HG03521 (cell line): ENCODE measurements around the gene ADCY7.
"Not testable (repeated sequence)": the region's sequence is repeated elsewhere in the genome, so short reads cannot be mapped to it uniquely, and the experiment has no call there.

Experiments
- ATAC-seq: cut with Tn5 transposase; IDR thresholded peaks from one replicate; pipeline ENCODE4 v1.9.1; 2021; ENCODE audit warnings: mild to moderate bottlenecking, moderate library complexity; ENCODE audit not compliant: unreplicated experiment

Gene ADCY7

GRCh38 chr16:50266337-50267091 lies at the start of gene ADCY7:
Gene ADCY7 (plus strand): TSS chr16:50266551. CDS start chr16:50288180, 21,629 bp downstream.
- peak; percentile 82 for ATAC-seq

GRCh38 chr16:50219402-50219975 lies 46.9 kb upstream of the ADCY7 start:
- ATAC-seq, result no peak

DNA sequence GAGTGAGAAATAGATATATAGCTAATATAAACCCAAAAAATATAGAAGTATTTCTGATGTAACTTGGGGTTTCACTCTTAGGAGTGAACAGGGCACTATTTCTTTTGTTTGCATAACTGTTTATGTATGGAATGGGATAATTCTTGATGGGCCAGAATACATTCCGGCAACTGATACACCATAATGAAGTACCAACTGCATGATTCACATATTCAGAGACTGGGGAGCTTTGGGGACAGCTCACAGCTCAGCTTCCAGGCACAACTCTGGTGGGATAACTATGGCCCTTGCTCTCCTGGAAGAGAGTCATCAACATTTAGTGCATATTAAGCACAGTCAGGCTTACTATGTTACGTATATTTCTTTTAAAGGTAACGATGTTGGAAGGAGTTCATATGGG lies 42.1 kb upstream of the ADCY7 start:
- no peak for ATAC-seq

GRCh38 chr16:50227120-50227519 lies 39.2 kb upstream of the ADCY7 start:
- no peak for ATAC-seq

DNA sequence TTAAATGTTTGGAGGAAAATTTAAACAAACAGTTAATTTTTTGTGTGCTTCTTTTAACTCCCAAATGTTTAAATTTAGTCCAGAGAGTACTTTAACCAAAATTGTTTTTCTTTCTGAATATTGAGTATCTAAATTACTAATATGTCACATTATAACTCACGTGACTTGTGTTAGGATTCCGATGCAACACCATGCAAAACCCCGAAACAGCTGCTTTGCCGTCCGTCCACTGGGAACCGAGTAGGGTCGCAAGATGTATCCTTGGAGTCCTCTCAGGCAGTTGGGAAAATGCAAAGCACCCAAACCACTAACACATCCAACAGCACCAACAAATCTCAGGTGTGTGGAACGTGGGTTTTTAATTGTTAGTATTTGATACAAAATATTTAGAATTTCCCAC lies 38.7 kb upstream of the ADCY7 start:
- ATAC-seq, result no peak

DNA sequence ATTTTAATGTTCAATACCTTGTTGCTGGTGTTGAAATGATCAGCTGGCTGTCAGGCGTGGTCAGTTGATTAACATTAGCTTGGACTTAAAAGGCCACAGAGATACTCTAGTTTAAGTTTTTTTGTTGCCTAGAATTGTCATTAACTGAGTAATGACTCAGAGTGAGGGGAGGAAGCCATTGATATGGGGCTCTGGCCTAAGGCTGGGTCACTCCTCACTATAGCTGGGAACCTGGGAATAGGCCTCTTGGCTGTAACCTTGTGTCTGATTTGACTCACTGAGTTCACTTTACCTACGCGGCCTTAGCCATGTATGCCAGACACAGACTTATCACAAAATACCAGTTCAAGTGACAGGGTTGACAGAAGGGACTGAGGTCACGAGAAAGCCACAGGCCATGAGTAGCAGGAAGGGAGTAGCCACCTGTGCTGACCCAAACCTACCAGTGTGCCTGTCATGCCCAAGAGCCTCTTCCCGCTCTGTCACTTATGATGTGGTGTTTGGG lies 37.9 kb upstream of the ADCY7 start:
- no peak for ATAC-seq

- ATAC-seq, result no peak
Measured at GRCh38 chr16:50229149-50229726, 37.1 kb upstream of the ADCY7 start.

- ATAC-seq, result no peak
Measured at GRCh38 chr16:50234771-50235556, 31.4 kb upstream of the ADCY7 start.

GRCh38 chr16:50235581-50235980 lies 30.8 kb upstream of the ADCY7 start:
- ATAC-seq, result no peak

DNA sequence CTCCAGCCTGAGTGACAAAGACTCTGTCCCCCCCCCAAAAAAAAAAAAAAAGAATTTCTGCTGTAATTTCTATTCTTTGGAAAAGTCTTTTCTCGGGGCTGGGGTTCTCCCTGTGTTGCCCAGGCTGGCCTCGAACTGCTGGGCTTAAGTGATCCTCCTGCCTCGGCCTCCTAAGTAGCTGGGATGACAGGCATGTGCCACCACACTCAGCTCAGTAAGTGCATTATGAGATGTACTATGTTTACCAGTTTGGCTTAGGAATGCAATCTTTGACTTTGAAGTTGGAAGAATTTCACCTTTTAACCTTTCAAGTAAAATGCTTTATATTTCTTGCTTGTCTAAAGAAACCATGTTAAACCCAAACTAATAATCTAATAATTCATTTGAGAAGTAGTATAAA lies 28.0 kb upstream of the ADCY7 start:
- no peak for ATAC-seq

- ATAC-seq, result no peak
Measured at GRCh38 chr16:50238868-50239301, 27.5 kb upstream of the ADCY7 start.

DNA sequence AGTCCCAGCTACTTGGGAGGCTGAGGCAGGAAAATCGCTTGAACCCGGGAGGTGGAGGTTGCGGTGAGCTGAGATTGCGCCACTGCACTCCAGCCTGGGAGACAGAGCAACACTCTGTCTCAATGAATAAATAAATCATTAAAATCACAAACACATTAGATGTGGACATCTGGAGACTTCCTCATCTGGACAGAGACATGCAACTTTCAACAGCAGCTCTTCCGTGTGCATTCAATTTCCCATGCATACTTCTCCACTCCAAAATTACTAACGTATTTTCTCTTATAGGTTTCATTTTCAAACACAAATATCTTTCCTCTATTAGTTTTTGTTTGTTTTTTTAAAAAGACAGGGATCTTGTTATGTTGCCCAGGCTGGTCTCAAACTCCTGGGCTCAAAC lies 23.3 kb upstream of the ADCY7 start:
- not testable (repeated sequence) for ATAC-seq

- no peak for ATAC-seq
Measured at GRCh38 chr16:50244140-50244503, 22.2 kb upstream of the ADCY7 start.

DNA sequence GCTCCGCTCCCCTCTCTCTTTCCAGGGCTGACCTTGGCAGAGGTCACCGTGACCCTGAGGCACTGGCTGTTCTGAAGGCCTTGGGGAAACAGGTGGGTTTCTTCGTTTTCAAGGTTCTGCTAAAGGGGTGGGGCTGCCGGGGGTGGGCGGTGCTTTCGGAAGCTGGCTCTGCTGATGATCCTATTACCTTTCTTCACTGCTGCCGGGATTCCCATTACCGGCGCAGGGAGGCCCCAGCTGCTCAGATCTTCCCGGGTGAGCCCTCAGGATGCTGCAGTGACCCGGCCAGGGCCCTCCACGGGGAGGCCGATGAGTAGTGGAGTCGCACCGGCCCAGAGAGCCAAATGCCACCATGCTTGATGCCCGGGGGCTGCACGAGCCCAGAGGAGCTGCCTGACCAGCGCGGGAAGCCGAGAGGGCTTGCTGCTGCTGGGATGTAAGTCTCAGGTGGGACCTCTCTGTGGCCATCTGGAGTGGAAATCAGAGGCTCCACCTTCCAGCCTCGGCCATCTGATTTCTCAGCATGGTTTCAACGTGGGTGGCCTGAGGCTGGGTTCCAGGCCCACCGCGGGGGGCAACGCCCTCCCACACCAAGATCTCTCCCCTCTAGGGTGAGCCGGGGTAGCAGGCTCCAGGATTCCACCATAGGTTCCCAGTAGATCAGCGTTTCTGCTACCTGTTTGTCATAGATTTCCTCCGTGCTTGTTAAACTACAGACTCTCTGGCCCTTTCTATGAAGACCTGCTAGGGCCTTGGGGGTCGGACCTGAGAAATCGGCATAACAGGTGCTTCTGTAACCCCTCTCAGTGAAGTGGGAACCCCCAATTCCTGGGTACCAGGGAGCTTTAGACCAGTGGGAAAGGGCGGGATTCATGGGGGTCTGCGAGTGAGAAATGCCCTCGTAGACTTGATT lies 21.6 kb upstream of the ADCY7 start:
- ATAC-seq, result no peak

- peak; percentile 68 for ATAC-seq
Measured at GRCh38 chr16:50245417-50246298, 20.7 kb upstream of the ADCY7 start.

DNA sequence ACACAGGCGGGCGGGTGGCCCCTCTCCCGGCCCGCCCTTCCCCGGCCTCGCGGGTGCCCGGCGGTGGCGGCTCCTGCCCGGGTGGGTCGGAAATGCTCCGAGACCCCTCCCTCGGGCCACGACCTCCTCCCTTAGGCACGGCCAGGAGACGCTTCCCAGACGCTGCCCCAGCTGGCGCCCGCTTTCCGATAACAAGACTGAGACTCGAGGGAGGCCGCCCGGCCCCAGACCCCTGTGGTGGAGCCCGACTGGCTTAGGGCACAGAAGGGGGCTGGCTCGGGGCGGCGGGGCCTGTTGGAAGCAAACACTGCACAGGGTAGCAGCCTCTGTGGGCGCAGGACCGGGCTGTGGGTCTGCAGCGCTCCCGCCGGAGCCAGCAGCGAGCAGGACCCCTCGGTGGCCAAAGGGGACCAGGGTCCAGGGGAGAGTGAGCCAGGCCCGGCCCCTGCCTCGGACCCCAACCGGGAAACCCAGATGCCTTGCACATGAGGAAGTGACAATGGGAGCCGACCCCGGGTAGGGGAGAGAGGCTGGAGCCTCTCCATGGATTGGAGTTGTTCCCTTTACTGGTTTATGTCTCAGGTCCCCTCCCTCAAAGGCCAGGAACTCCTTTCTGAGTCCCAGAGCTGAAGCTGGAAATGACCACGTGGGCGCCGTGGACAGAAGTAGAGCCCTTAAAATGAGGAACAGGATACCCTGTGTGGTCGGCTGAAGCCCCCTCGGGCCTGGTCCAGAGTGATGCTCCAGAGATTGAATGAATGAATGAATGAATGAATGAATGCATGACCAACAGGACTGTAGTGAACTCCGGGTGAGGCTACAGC lies 19.8 kb upstream of the ADCY7 start:
- ATAC-seq, result peak; percentile 35

GRCh38 chr16:50247123-50247905 lies 19.0 kb upstream of the ADCY7 start:
- ATAC-seq, result no peak
